NCI-H2196 (cell line): ENCODE data around the gene SAP30L.

Experiments
- DNase-seq: peaks from one replicate; lab custom pipeline; 2025; ENCODE audit not compliant: unreplicated experiment; lab: John Stamatoyannopoulos, UW

The SAP30L gene

GRCh38 chr5:154506049-154506715 is 60.4 kb downstream of the SAP30L start:
- DNase-seq, result no peak

GRCh38 chr5:154506716-154507080 is 60.9 kb downstream of the SAP30L start:
- no peak for DNase-seq

GRCh38 chr5:154508114-154508513 is 62.3 kb downstream of the SAP30L start:
- no peak for DNase-seq

GRCh38 chr5:154509784-154510555 is 64.2 kb downstream of the SAP30L start:
- DNase-seq, result no peak
